HepG2 (cell line): Measurements from ENCODE around the gene RHBDD1. TPM values are rescaled to one million over a fixed set of nuclear protein-coding genes. Genes with fewer than 3 reads are reported as not detected.

ENCODE experiments used
- GTF2F1 ChIP-seq: fragments of 150-350 bp; IDR thresholded peaks from 2 replicates; pipeline ENCODE4 v1.6.1; 2014; ENCODE audit warnings: low read length
- GZF1 ChIP-seq: sonication (generic); formaldehyde crosslinking; IDR thresholded peaks from 2 replicates; pipeline ENCODE4 v1.5.1; 2020; ENCODE audit warnings: mild to moderate bottlenecking, missing genetic modification reagents
- KDM6A ChIP-seq: IDR thresholded peaks from 2 replicates; pipeline ENCODE4 v1.6.1; 2016; ENCODE audit warnings: low read depth
- NCOA1 ChIP-seq: sonication (generic); formaldehyde crosslinking; IDR thresholded peaks from 2 replicates; pipeline ENCODE4 v1.9.0; 2021; ENCODE audit warnings: missing genetic modification reagents
- NCOR1 ChIP-seq: fragments of 200-600 bp; sonication (generic); IDR thresholded peaks from 2 replicates; pipeline ENCODE4 v1.7.0; 2017; ENCODE audit warnings: antibody characterized with exemption, low read length, borderline replicate concordance
- NR2F2 ChIP-seq: IDR thresholded peaks from 2 replicates; pipeline ENCODE4 v1.6.1; 2012; ENCODE audit warnings: low read depth, inconsistent platforms, borderline replicate concordance
- NR2F6 ChIP-seq, 2 experiments: IDR thresholded peaks; 2 replicates each; pipeline ENCODE4 v1.6.1; 2016; ENCODE audit warnings: antibody characterized with exemption in 1 of 2, mild to moderate bottlenecking in 1 of 2
- RORA ChIP-seq: sonication (generic); formaldehyde crosslinking; IDR thresholded peaks from 2 replicates; pipeline ENCODE4 v1.5.0; 2020; ENCODE audit warnings: mild to moderate bottlenecking, missing genetic modification reagents, moderate library complexity
- SKI ChIP-seq: fragments of 450-650 bp; IDR thresholded peaks from one replicate; pipeline ENCODE4 v1.6.1; 2018; ENCODE audit warnings: mild to moderate bottlenecking; ENCODE audit not compliant: partially characterized antibody
- SMAD1 ChIP-seq: sonication (generic); formaldehyde crosslinking; IDR thresholded peaks from 2 replicates; pipeline ENCODE4 v1.4.0; 2020; ENCODE audit warnings: missing genetic modification reagents, low read depth, mild to moderate bottlenecking, borderline replicate concordance
- ZBTB8A ChIP-seq: sonication (generic); formaldehyde crosslinking; IDR thresholded peaks from 2 replicates; pipeline ENCODE4 v1.4.0; 2020; ENCODE audit warnings: mild to moderate bottlenecking, low read depth, missing genetic modification reagents, borderline replicate concordance
- ZNF101 ChIP-seq: sonication (generic); formaldehyde crosslinking; IDR thresholded peaks from 2 replicates; pipeline ENCODE4 v1.4.0; 2020; ENCODE audit warnings: mild to moderate bottlenecking, low read depth, missing genetic modification reagents, borderline replicate concordance
- ZNF251 ChIP-seq: sonication (generic); formaldehyde crosslinking; IDR thresholded peaks from 2 replicates; pipeline ENCODE4 v1.9.0; 2021; ENCODE audit warnings: mild to moderate bottlenecking, missing genetic modification reagents
- ZNF33A ChIP-seq: sonication (generic); formaldehyde crosslinking; IDR thresholded peaks from 2 replicates; pipeline ENCODE4 v1.5.1; 2020; ENCODE audit warnings: missing genetic modification reagents, mild to moderate bottlenecking, moderate library complexity, borderline replicate concordance
- ZNF556 ChIP-seq: sonication (generic); formaldehyde crosslinking; IDR thresholded peaks from 2 replicates; pipeline ENCODE4 v1.4.0; 2020; ENCODE audit warnings: mild to moderate bottlenecking, missing genetic modification reagents, borderline replicate concordance
- ZNF605 ChIP-seq: sonication (generic); formaldehyde crosslinking; IDR thresholded peaks from 2 replicates; pipeline ENCODE4 v1.8.0; 2022; ENCODE audit warnings: mild to moderate bottlenecking, missing genetic modification reagents
- ZNF879 ChIP-seq: sonication (generic); formaldehyde crosslinking; IDR thresholded peaks from 2 replicates; pipeline ENCODE4 v1.8.1; 2023; ENCODE audit warnings: missing genetic modification reagents
- polyA plus RNA-seq, 8 experiments: library from polyadenylated mRNA; depleted of rRNA in 3 of 8; stranded (reverse) in 7 of 8; unstranded in 1 of 8; fragments of >200 nt; fragmentation: Illumina TruSeq in 4 of 8; extraction: Trizol in 4 of 8; gene quantifications; 2 replicates each; pipeline versions ENCODE4 v1.2.1 to v1.2.3, GENCODE V29; 2011 to 2016; ENCODE audit warnings: low read depth in 4 of 8, missing spikeins in 1 of 8, mixed read lengths in 1 of 8; ENCODE audit not compliant: insufficient read depth in 1 of 8
- total RNA-seq, 5 experiments: library from RNA; depleted of rRNA; stranded (reverse); fragments of >200 nt; fragmentation: Illumina TruSeq; extraction: Trizol; gene quantifications; 2 replicates each; pipeline ENCODE4 v1.2.3, GENCODE V29; 2016; ENCODE audit warnings: low read depth in 1 of 5
- TF ChIP-seq, protein P1 (sequence below): sonication (generic); formaldehyde crosslinking; IDR thresholded peaks from 2 replicates; pipeline ENCODE4 v1.9.0; 2022; ENCODE audit warnings: low read depth, missing genetic modification reagents
- TF ChIP-seq, protein P2 (sequence below): IDR thresholded peaks from 2 replicates; pipeline ENCODE4 v1.6.1; 2012; ENCODE audit warnings: low read depth, low read length, improper control_type of control experiment
- TF ChIP-seq, protein P3 (sequence below): sonication (generic); formaldehyde crosslinking; conservative IDR thresholded peaks from 2 replicates; pipeline ENCODE4 v1.4.0; 2020; ENCODE audit warnings: missing genetic modification reagents
- TF ChIP-seq, protein P4 (sequence below): IDR thresholded peaks from 2 replicates; pipeline ENCODE4 v1.6.1; 2016; ENCODE audit warnings: missing genetic modification reagents, missing compliant biosample characterization
- TF ChIP-seq, protein P5 (sequence below): sonication (generic); formaldehyde crosslinking; IDR thresholded peaks from 2 replicates; pipeline ENCODE4 v1.9.0; 2021; ENCODE audit warnings: missing genetic modification reagents, borderline replicate concordance

The RHBDD1 gene
- total and polyA plus RNA-seq, 2 of the 13 experiments (the other 11 are each of a cell fraction or from before 2014, with no cell fraction given), result 8.2 to 9.5 TPM

DNA sequence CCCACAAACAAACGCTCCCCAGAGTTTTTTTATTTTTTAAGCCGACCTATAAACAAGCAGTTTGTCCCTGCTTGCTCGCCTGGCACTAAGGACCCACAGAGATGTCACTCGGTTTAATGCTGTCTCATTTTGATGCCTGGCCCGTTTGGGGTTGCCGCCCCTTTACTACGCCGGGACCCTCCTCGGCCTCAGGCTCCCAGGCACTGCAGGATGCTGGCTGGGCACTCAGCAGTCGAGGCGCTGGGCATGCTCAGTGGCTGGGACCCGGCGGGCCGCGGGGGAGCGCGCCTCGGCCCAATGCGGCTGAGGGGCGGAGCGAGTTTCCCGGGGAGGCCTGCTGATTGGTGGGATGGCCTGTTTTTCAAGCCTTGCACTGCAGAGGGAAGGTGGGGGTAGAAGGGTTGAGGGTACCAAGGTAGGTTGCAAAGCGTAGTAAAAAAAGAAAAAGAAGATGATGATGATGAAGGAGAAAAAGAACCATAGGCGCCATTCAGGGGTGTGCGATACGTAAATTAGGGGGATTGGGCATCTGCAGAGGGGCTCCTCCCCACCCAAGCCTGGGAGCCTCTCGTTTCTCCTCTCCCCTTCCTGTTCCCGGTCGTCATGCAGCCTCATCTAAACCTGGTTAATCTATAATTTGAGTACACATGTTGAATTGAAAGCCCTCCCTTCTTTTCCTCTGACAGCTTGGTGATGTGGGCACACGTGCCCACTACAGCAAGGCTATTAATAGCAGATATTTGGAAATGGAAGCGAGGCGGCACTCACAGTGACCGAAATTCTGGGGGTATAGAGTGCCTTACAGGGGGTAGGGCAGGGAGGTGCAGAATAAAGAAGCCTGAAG lies 34.7 kb upstream of the RHBDD1 start (continued):
- TF ChIP-seq, protein P1, sequence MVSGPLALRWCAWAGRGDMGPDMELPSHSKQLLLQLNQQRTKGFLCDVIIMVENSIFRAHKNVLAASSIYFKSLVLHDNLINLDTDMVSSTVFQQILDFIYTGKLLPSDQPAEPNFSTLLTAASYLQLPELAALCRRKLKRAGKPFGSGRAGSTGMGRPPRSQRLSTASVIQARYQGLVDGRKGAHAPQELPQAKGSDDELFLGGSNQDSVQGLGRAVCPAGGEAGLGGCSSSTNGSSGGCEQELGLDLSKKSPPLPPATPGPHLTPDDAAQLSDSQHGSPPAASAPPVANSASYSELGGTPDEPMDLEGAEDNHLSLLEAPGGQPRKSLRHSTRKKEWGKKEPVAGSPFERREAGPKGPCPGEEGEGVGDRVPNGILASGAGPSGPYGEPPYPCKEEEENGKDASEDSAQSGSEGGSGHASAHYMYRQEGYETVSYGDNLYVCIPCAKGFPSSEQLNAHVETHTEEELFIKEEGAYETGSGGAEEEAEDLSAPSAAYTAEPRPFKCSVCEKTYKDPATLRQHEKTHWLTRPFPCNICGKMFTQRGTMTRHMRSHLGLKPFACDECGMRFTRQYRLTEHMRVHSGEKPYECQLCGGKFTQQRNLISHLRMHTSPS (CRISPR knock-in tag), result peak; percentile 55; the same call in 1 of the 2 replicates
- no peak for TF ChIP-seq KDM6A (CRISPR knock-in tag)
- TF ChIP-seq, protein P2, sequence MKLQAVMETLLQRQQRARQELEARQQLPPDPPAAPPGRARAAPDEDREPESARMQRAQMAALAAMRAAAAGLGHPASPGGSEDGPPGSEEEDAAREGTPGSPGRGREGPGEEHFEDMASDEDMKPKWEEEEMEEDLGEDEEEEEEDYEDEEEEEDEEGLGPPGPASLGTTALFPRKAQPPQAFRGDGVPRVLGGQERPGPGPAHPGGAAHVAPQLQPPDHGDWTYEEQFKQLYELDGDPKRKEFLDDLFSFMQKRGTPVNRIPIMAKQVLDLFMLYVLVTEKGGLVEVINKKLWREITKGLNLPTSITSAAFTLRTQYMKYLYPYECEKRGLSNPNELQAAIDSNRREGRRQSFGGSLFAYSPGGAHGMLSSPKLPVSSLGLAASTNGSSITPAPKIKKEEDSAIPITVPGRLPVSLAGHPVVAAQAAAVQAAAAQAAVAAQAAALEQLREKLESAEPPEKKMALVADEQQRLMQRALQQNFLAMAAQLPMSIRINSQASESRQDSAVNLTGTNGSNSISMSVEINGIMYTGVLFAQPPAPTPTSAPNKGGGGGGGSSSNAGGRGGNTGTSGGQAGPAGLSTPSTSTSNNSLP, result peak; percentile 73
- peak; percentile 71; the same call in 1 of the 2 replicates for TF ChIP-seq ZNF605 (CRISPR knock-in tag)
- no peak for TF ChIP-seq ZNF33A (CRISPR knock-in tag)
- TF ChIP-seq NCOA1 (CRISPR knock-in tag), result 0 out of 2 replicates have a peak, but pooled peaks have one; percentile 52
- TF ChIP-seq GZF1 (CRISPR knock-in tag), result no peak
- TF ChIP-seq, protein P3, sequence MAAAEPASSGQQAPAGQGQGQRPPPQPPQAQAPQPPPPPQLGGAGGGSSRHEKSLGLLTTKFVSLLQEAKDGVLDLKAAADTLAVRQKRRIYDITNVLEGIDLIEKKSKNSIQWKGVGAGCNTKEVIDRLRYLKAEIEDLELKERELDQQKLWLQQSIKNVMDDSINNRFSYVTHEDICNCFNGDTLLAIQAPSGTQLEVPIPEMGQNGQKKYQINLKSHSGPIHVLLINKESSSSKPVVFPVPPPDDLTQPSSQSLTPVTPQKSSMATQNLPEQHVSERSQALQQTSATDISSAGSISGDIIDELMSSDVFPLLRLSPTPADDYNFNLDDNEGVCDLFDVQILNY, result no peak
- no peak for TF ChIP-seq SMAD1 (CRISPR knock-in tag)
- TF ChIP-seq ZNF251, result no peak
- no peak for TF ChIP-seq ZNF101 (CRISPR knock-in tag)
- TF ChIP-seq NR2F6 (IDR thresholded peaks at IDR 0.05), result no peak
- no peak for TF ChIP-seq NR2F6 (CRISPR knock-in tag; IDR thresholded peaks at IDR 0.05)
- no peak for TF ChIP-seq ZBTB8A (CRISPR knock-in tag)
- no peak for TF ChIP-seq GTF2F1
- TF ChIP-seq, protein P4, sequence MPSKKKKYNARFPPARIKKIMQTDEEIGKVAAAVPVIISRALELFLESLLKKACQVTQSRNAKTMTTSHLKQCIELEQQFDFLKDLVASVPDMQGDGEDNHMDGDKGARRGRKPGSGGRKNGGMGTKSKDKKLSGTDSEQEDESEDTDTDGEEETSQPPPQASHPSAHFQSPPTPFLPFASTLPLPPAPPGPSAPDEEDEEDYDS, result peak; percentile 54
- TF ChIP-seq NCOR1, result no peak
- TF ChIP-seq, protein P5, sequence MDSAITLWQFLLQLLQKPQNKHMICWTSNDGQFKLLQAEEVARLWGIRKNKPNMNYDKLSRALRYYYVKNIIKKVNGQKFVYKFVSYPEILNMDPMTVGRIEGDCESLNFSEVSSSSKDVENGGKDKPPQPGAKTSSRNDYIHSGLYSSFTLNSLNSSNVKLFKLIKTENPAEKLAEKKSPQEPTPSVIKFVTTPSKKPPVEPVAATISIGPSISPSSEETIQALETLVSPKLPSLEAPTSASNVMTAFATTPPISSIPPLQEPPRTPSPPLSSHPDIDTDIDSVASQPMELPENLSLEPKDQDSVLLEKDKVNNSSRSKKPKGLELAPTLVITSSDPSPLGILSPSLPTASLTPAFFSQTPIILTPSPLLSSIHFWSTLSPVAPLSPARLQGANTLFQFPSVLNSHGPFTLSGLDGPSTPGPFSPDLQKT (CRISPR knock-in tag), result no peak
- TF ChIP-seq ZNF556, result no peak
- no peak for TF ChIP-seq SKI
- TF ChIP-seq RORA (CRISPR knock-in tag), result no peak
- no peak for TF ChIP-seq NR2F2
- peak; percentile 72; the same call in 1 of the 2 replicates for TF ChIP-seq ZNF879 (CRISPR knock-in tag)
